Measurements from ENCODE around the gene ALK.

Gene ALK

GRCh38 chr2:29582062-29582461 lies 339.3 kb downstream of the ALK start:
- Histone ChIP-seq H3K9ac (ENCODE audit: insufficient read length) (no peak overlapping the region), H3K4me3 (no peak overlapping the region), H3K9me3 (ENCODE audit: low read depth, low read length) (no peaks in the 10 kb centered on the region), H3K27ac (no peak overlapping the region), H3K36me3 (ENCODE audit: insufficient read depth, low read length) (no peaks in the 10 kb centered on the region)
- TF ChIP-seq EZH2 (IDR thresholded peaks at IDR 0.05): no peak
- no peak for TF ChIP-seq POLR2AphosphoS5 (IDR thresholded peaks at IDR 0.05; ENCODE audit: borderline replicate concordance, low read depth, low read length)
- no peak for TF ChIP-seq FOXP2 (optimal IDR thresholded peaks at IDR 0.05; ENCODE audit: control extremely low read depth, extremely low read length, insufficient read depth)
- DNase-seq (ENCODE audit: low read depth, low spot score): no peak

DNA sequence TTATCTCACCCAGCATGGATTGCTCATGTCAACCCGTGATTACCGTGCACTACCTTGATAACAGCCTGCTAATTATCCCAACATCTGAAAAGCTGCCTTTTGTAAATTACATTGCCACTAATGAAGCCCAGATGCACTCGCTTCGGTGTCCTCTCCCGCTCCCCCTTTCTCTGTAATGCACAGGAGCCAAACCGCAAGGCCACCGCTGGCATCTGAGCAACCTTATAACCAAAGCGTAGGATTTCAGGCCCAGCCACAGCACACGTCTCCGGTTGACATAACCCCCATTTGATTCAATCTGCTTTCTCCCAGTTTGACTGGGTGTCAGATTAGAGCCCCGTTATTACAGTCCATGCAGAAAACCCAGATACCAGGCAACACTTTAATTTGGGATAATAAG lies 341.2 kb downstream of the ALK start:
- no peak for TF ChIP-seq FOXP2 (optimal IDR thresholded peaks at IDR 0.05; ENCODE audit: control extremely low read depth, extremely low read length, insufficient read depth)
- no peak for TF ChIP-seq EZH2 (IDR thresholded peaks at IDR 0.05)
- no peak for DNase-seq (ENCODE audit: low read depth, low spot score)
- Histone ChIP-seq H3K9me3 (ENCODE audit: low read depth, low read length) (no peaks in the 10 kb centered on the region), H3K27ac (no peak overlapping the region), H3K36me3 (ENCODE audit: insufficient read depth, low read length) (no peaks in the 10 kb centered on the region), H3K9ac (ENCODE audit: insufficient read length) (no peak overlapping the region), H3K4me3 (no peak overlapping the region)

- TF ChIP-seq FOXP2 (optimal IDR thresholded peaks at IDR 0.05; ENCODE audit: control extremely low read depth, extremely low read length, insufficient read depth): no peak
- no peak for TF ChIP-seq EZH2 (IDR thresholded peaks at IDR 0.05)
- no peak for TF ChIP-seq POLR2AphosphoS5 (IDR thresholded peaks at IDR 0.05; ENCODE audit: borderline replicate concordance, low read depth, low read length)
- Histone ChIP-seq H3K36me3 (ENCODE audit: insufficient read depth, low read length) (no peaks in the 10 kb centered on the region), H3K4me3 (no peak overlapping the region), H3K27ac (no peak overlapping the region), H3K9ac (ENCODE audit: insufficient read length) (no peak overlapping the region), H3K9me3 (ENCODE audit: low read depth, low read length) (no peaks in the 10 kb centered on the region)
- no peak for DNase-seq (ENCODE audit: low read depth, low spot score)
Measured at GRCh38 chr2:29579495-29580169, 341.8 kb downstream of the ALK start.

GRCh38 chr2:29578084-29578598 lies 343.2 kb downstream of the ALK start:
- Histone ChIP-seq H3K4me3 (no peak overlapping the region), H3K27ac (no peak overlapping the region), H3K36me3 (ENCODE audit: insufficient read depth, low read length) (no peaks in the 10 kb centered on the region), H3K9ac (ENCODE audit: insufficient read length) (no peak overlapping the region), H3K9me3 (ENCODE audit: low read depth, low read length) (no peaks in the 10 kb centered on the region)
- TF ChIP-seq POLR2AphosphoS5 (IDR thresholded peaks at IDR 0.05; ENCODE audit: borderline replicate concordance, low read depth, low read length) (no peak), EZH2 (IDR thresholded peaks at IDR 0.05) (no peak), FOXP2 (optimal IDR thresholded peaks at IDR 0.05; ENCODE audit: control extremely low read depth, extremely low read length, insufficient read depth) (no peak)
- DNase-seq (ENCODE audit: low read depth, low spot score): no peak

DNA sequence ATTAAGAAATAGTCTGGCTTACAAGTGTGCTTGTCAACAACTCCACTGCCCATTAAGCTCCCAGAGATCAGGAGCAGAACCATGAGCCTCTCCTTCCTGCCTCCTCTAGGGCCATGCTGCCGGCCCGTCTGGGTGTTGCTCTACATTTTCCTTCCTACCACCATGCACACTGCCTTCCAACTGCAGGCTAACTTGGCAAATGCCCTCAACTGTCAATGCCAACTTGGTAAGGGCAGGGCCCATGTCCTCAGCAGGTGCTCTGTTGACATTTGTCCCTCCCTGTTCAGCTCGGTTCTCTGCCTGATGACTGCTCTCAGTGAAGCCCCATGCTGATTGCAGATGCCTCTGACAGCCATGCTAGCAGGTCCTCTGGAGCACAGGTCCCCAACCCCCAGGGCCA lies 345.2 kb downstream of the ALK start:
- H3K36me3 ChIP-seq (ENCODE audit: insufficient read depth, low read length): no peaks in the 10 kb centered on the region
- no peak for DNase-seq (ENCODE audit: low read depth, low spot score)
- H3K4me3 ChIP-seq: no peak overlapping the region
- no peaks in the 10 kb centered on the region for H3K9me3 ChIP-seq (ENCODE audit: low read depth, low read length)
- TF ChIP-seq POLR2AphosphoS5 (IDR thresholded peaks at IDR 0.05; ENCODE audit: borderline replicate concordance, low read depth, low read length): no peak
- no peak for TF ChIP-seq EZH2 (IDR thresholded peaks at IDR 0.05)
- no peak for TF ChIP-seq FOXP2 (optimal IDR thresholded peaks at IDR 0.05; ENCODE audit: control extremely low read depth, extremely low read length, insufficient read depth)
- no peak overlapping the region for H3K9ac ChIP-seq (ENCODE audit: insufficient read length)
- no peak overlapping the region for H3K27ac ChIP-seq

DNA sequence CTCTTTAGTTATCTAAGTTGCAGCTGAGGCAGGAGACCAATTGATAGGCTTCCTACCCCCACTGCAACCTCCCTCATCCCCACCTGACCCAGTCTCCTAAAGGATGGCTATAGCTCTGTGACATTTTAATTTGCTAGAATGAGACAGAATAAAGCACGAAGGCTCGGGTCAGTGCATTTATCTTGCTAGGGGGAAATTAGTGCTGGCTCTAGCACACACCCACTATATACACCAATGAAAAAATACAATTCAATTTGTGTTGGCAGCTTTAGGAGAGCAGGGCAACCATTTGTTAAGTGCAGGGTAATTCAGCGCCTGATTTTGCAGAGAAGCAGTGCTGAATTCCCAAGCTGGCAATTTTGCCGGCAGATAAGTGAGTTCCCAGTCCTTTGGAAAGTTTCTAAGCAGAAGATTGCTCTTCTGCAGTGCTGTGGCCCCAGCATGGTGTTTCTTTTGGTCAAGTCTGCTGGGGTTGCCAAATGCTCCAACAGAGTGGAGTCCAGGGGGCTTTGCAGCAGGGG lies 346.0 kb downstream of the ALK start:
- no peak overlapping the region for H3K9ac ChIP-seq (ENCODE audit: insufficient read length)
- H3K4me3 ChIP-seq: no peak overlapping the region
- no peak for TF ChIP-seq POLR2AphosphoS5 (IDR thresholded peaks at IDR 0.05; ENCODE audit: borderline replicate concordance, low read depth, low read length)
- no peak for TF ChIP-seq FOXP2 (optimal IDR thresholded peaks at IDR 0.05; ENCODE audit: control extremely low read depth, extremely low read length, insufficient read depth)
- TF ChIP-seq EZH2 (IDR thresholded peaks at IDR 0.05): no peak
- no peak for DNase-seq (ENCODE audit: low read depth, low spot score)
- H3K27ac ChIP-seq: no peak overlapping the region
- H3K36me3 ChIP-seq (ENCODE audit: insufficient read depth, low read length): no peaks in the 10 kb centered on the region
- H3K9me3 ChIP-seq (ENCODE audit: low read depth, low read length): no peaks in the 10 kb centered on the region

DNA sequence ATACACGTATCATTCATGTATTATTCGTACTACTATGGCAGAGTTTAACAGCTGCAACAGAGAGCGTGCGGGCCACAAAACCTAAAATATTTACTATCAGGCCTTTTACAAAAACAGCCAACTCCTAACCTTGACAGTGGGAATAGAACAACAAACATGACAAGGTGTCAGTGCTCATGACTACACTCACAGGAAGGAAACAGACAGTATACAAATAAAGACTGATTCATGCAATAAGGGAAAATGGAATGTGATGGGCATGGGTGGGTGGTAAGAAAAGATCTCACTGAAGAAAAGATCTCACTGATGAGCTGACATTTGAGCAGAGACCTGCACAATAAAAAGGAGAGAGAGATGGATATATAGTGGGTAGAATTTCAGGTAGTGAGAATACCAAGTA lies 347.8 kb downstream of the ALK start:
- DNase-seq (ENCODE audit: low read depth, low spot score): no peak
- Histone ChIP-seq H3K27ac (no peak overlapping the region), H3K4me3 (no peak overlapping the region), H3K36me3 (ENCODE audit: insufficient read depth, low read length) (no peaks in the 10 kb centered on the region), H3K9me3 (ENCODE audit: low read depth, low read length) (no peaks in the 10 kb centered on the region), H3K9ac (ENCODE audit: insufficient read length) (no peak overlapping the region)
- TF ChIP-seq POLR2AphosphoS5 (IDR thresholded peaks at IDR 0.05; ENCODE audit: borderline replicate concordance, low read depth, low read length): no peak
- TF ChIP-seq FOXP2 (optimal IDR thresholded peaks at IDR 0.05; ENCODE audit: control extremely low read depth, extremely low read length, insufficient read depth): no peak
- TF ChIP-seq EZH2 (IDR thresholded peaks at IDR 0.05): no peak

DNA sequence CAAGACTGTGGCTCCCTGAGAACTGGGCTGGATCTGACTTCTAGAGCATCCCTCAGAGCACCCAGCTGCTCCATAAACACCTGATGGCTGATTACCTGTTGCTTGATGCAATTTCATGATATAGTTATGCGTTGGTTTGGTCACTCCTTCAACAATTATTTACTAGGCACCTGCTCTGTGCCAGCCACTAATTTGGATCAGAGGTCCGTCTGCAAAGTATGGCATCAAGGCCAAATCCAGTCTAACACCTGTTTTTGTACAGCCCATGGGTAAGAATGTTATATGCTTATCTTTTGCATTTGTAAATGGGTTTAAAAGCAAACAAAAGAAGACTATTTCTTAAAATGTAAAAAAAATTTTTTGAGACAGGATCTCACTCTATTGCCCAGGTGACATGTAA lies 348.2 kb downstream of the ALK start:
- no peak overlapping the region for H3K4me3 ChIP-seq
- no peaks in the 10 kb centered on the region for H3K36me3 ChIP-seq (ENCODE audit: insufficient read depth, low read length)
- H3K9me3 ChIP-seq (ENCODE audit: low read depth, low read length): no peaks in the 10 kb centered on the region
- no peak for DNase-seq (ENCODE audit: low read depth, low spot score)
- no peak overlapping the region for H3K9ac ChIP-seq (ENCODE audit: insufficient read length)
- H3K27ac ChIP-seq: no peak overlapping the region
- TF ChIP-seq POLR2AphosphoS5 (IDR thresholded peaks at IDR 0.05; ENCODE audit: borderline replicate concordance, low read depth, low read length) (no peak), FOXP2 (optimal IDR thresholded peaks at IDR 0.05; ENCODE audit: control extremely low read depth, extremely low read length, insufficient read depth) (no peak), EZH2 (IDR thresholded peaks at IDR 0.05) (no peak)

DNA sequence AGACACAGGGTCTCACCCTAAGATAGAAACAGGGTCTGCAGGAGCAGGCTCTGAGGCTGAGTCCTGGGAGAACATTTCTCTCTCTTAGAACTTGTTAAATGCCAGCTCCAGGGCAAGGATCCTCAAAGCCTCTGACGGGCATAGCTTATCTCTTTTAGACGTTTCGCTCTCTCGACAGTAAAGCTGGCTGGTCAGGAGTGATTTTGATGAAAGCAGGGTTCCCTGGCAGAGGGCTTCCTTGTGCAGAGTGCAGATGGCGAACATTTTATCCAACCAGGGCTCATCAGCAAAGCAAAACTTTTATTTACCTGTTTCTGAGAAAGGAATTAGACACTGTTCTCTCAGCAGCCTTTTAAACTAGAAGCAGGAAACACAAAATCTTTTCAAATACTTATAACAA lies 350.8 kb downstream of the ALK start:
- TF ChIP-seq EZH2 (IDR thresholded peaks at IDR 0.05): no peak
- no peak for TF ChIP-seq FOXP2 (optimal IDR thresholded peaks at IDR 0.05; ENCODE audit: control extremely low read depth, extremely low read length, insufficient read depth)
- TF ChIP-seq POLR2AphosphoS5 (IDR thresholded peaks at IDR 0.05; ENCODE audit: borderline replicate concordance, low read depth, low read length): no peak
- no peak overlapping the region for H3K9ac ChIP-seq (ENCODE audit: insufficient read length)
- no peak for DNase-seq (ENCODE audit: low read depth, low spot score)
- no peaks in the 10 kb centered on the region for H3K36me3 ChIP-seq (ENCODE audit: insufficient read depth, low read length)
- no peak overlapping the region for H3K4me3 ChIP-seq
- no peak overlapping the region for H3K27ac ChIP-seq
- no peaks in the 10 kb centered on the region for H3K9me3 ChIP-seq (ENCODE audit: low read depth, low read length)
